Lower leg skin (tissue), 4 donors: Measurements from ENCODE around the gene CDADC1. TPM values are rescaled to one million over a fixed set of nuclear protein-coding genes. Genes with fewer than 3 reads are reported as not detected.

Experiments used
- DNase-seq, 2 donors: peaks; one replicate each; pipeline ENCODE4 v3.0.0-alpha.2; 2019; ENCODE audit warnings: low spot score in 2 of 2
- H3K4me3 ChIP-seq: fragments of 200-600 bp; sonication (generic); 2 replicates; pipeline ENCODE4 v1.5.1; 2017; ENCODE audit warnings: mild to moderate bottlenecking, low read depth; ENCODE audit not compliant: poor library complexity, severe bottlenecking
- CTCF ChIP-seq, 3 donors: fragments of 450-650 bp; IDR thresholded peaks; one replicate each; pipeline ENCODE4 v1.5.1; 2016; ENCODE audit warnings: antibody characterized with exemption in 3 of 3, mild to moderate bottlenecking in 3 of 3, moderate library complexity in 2 of 3
- POLR2A ChIP-seq, 2 donors: fragments of 450-650 bp; IDR thresholded peaks; one replicate each; pipeline ENCODE4 v1.6.1; 2016 to 2017; ENCODE audit warnings: antibody characterized with exemption in 2 of 2, mild to moderate bottlenecking in 1 of 2, moderate library complexity in 1 of 2
- WGBS, 2 donors: methylation state at CpG; one replicate each; pipeline ENCODE4 v1.1.5; 2018; 5-methylcytosine and 5-hydroxymethylcytosine counted together
- intact Hi-C: fragments of 100-400 bp; cut with DNase I; formaldehyde crosslinking; loops from one replicate; pipeline ENCODE4 v1.15.0; 2023; ENCODE audit warnings: low total_unique reads
- total RNA-seq, 4 donors: library from RNA; depleted of rRNA; stranded (reverse); fragments of >200 nt; gene quantifications; one replicate each; pipeline ENCODE4 v1.1.0, GENCODE V29; 2016

Gene CDADC1
- total RNA-seq, 4 donors from 2014 or later, result 0.84 to 7.2 (median 1.9) TPM

GRCh38 chr13:49265822-49266221 lies 18.1 kb downstream of the CDADC1 start:
- WGBS, 2 donors, result 80 to 86% methylated on average over 2 of the region's 2 CpGs
- H3K4me3 ChIP-seq, result no peak overlapping the region
- no peak for DNase-seq
- TF ChIP-seq CTCF (IDR thresholded peaks at IDR 0.05) (no peak), POLR2A (IDR thresholded peaks at IDR 0.05) (no peak)
- intact Hi-C loops, result no loop called here

GRCh38 chr13:49271264-49271663 lies 23.5 kb downstream of the CDADC1 start:
- no peak overlapping the region for H3K4me3 ChIP-seq
- TF ChIP-seq POLR2A (IDR thresholded peaks at IDR 0.05) (no peak), CTCF (IDR thresholded peaks at IDR 0.05) (no peak)
- intact Hi-C loops, result no loop called here
- DNase-seq, result no peak
- 0 to 76% methylated on average over 1 of the region's 1 CpG for WGBS, 2 donors

- DNase-seq, result no peak
- no peak overlapping the region for H3K4me3 ChIP-seq
- no peak for TF ChIP-seq CTCF (IDR thresholded peaks at IDR 0.05)
- 62 to 70% methylated on average over 2 of the region's 2 CpGs for WGBS, 2 donors
- intact Hi-C loops, result no loop called here
Observed at GRCh38 chr13:49272296-49272695, 24.6 kb downstream of the CDADC1 start.

GRCh38 chr13:49278211-49278610 lies 30.5 kb downstream of the CDADC1 start:
- 88 to 92% methylated on average over 2 of the region's 2 CpGs for WGBS, 2 donors
- no peak overlapping the region for H3K4me3 ChIP-seq
- no peak for DNase-seq
- TF ChIP-seq POLR2A (IDR thresholded peaks at IDR 0.05) (no peak), CTCF (IDR thresholded peaks at IDR 0.05) (no peak)
- intact Hi-C loops, result no loop called here

- 79 to 80% methylated on average over 5 of the region's 5 CpGs for WGBS, 2 donors
- no peak for TF ChIP-seq POLR2A (IDR thresholded peaks at IDR 0.05)
- intact Hi-C loops, result no loop called here
- no peak overlapping the region for H3K4me3 ChIP-seq
- no peak for DNase-seq
Observed at GRCh38 chr13:49279112-49279511, 31.4 kb downstream of the CDADC1 start.

GRCh38 chr13:49279885-49280284 lies 32.2 kb downstream of the CDADC1 start:
- TF ChIP-seq CTCF (IDR thresholded peaks at IDR 0.05) (no peak), POLR2A (IDR thresholded peaks at IDR 0.05) (no peak)
- no peak overlapping the region for H3K4me3 ChIP-seq
- DNase-seq, result no peak
- intact Hi-C loops, result no loop called here
